Measurements from ENCODE around the gene TSEN54.

- TF ChIP-seq SP1 (IDR thresholded peaks at IDR 0.05) (no peak), CTCF (IDR thresholded peaks at IDR 0.05; ENCODE audit: low read depth, low read length, missing input control) (no peak), MAX (IDR thresholded peaks at IDR 0.05) (no peak), TAF1 (conservative IDR thresholded peaks at IDR 0.05) (no peak), YY1 (IDR thresholded peaks at IDR 0.05) (no peak), GABPA (IDR thresholded peaks at IDR 0.05 in 1 of 2, conservative IDR thresholded peaks at IDR 0.05 in 1 of 2) (no peak), RXRA (IDR thresholded peaks at IDR 0.05) (no peak), REST (IDR thresholded peaks at IDR 0.05) (no peak)
These were observed 17.6 kb upstream of the TSEN54 start for GRCh38 chr17:75498726-75499213.
